GM18870 (cell line): ENCODE measurements around the gene BRWD1.
"Not testable (repeated sequence)": the region's sequence is repeated elsewhere in the genome, so short reads cannot be mapped to it uniquely, and the experiment has no call there.

ENCODE experiments used
- ATAC-seq: cut with Tn5 transposase; IDR thresholded peaks from one replicate; pipeline ENCODE4 v1.9.1; 2021; ENCODE audit warnings: moderate library complexity; ENCODE audit not compliant: unreplicated experiment

BRWD1 gene

DNA sequence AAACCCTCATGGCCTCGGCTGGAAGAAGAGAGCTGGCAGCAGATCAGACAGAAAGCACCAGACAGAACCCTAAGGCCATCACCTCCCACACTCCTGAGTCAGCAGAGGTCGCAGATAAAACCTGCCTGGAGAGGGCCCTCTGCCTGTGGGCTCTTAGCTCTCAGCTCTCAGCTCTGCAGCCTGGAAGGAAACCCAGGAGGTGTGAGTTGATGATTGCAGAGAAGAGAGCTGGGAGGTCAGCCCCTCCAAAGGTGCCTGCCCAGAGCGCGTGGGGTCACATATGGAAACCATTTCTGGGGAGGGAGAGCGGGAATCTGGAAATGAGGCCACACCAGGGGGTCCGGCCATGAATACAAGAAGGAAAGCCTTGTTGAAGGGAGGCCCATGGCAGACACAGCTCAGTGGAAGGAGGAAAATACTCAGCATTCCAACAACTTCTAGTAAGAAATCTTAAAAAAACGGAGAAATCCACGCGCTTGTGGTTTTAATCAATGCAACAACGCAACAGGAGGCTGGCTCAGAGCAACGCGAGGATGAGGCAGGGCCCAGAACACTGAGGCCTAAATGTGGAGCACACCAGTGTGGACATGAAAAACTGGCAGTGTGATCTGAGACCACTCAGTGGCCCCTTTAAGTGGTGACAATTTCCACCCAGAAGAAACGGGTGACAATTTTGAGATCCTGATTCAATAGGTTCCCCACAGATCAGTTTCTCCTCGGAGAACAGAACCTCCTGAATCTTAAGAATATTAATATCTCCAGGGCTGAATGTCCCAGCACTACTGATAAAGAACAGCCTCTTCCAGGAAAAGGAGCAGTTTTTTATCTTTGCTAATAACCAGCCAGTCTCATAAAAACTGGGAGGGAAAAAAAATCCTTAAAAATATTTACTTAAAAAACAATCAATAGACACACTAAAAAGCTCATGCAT, 175.9 kb downstream of the BRWD1 start:
- no peak for ATAC-seq

DNA sequence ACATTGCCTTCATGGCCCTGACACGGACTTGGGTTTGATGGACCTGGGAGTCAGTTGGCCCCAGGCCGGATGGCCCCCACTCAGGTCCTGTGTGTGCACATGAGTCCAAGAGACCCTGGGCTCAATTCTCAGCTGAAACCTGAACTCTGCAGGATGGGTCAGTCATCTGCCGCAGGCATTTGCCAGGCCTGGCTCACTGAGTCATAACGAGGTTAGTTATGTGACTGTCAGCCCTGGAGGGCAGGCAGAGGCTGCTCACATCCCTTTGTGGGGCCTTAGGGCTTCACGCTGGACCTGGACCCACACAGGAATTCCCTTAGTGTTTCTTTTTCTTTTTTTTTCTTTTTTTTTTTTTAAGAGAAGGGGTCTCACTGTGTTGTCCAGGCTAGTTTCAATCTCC, 176.7 kb downstream of the BRWD1 start:
- no peak for ATAC-seq

DNA sequence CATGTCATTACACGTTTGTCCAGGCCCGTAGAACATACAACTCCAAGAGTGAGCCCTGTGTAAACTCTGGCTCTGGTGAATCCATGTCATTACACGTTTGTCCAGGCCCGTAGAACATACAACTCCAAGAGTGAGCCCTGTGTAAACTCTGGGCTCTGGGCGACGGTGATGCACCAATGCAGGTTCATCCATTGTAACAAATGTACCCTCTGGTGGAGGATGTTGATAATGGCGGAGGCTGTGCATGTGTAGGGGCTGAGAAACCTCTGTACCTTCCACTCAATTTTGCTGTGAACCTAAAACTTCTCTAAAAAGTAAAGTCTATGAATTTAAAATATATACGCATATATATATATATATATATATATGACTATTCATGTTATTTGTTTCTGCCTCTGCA, 177.3 kb downstream of the BRWD1 start:
- ATAC-seq, result not testable (repeated sequence)

DNA sequence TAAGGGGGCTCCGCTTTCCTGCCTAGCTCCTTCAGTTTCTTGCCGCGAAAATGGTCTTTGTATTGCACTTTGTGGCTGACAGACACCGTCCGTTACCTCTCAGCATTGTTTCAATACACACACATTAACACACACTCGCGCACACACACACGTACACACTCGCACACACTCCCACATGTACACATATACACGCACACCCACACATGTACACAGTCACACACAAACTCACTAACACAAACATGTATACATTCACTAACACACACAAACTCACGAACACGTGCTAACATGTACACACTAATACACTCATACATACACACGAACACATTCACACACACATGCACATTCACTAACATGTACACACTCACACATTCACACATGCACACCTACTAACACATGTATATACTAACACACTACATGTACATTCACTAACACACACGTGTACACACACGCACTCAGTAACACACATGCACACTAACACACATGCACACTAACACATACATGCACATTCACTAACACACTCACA, 179.1 kb downstream of the BRWD1 start:
- ATAC-seq, result no peak
